K562 (cell line): ENCODE data around the gene SPIRE1. TPM values are rescaled to one million over a fixed set of nuclear protein-coding genes. Genes with fewer than 3 reads are reported as not detected.

ENCODE experiments used
- ATAC-seq: fragments of 200-7000 bp; cut with Tn5 transposase; 3 replicates; pipeline ENCODE4 v1.9.1; 2020; ENCODE audit warnings: moderate library complexity
- BruUV-seq: library from RNA; stranded (reverse); fragments of 400-500 nt; replicated peaks from 2 replicates; lab custom pipeline; 2021; lab: Mats Ljungman, UMichigan
- CTCF ChIA-PET: fragments of 300-600 bp; formaldehyde crosslinking; extraction: SDS; loops from one replicate; lab custom pipeline; 2021; ENCODE audit warnings: low intra/inter-chr PET ratio; lab: Yijun Ruan, JAX
- POLR2A ChIA-PET: fragments of 300-600, 350-650 bp; sonication (Branson Sonifier 250); formaldehyde crosslinking; extraction: SDS; loops from one replicate; lab custom pipeline; 2021; ENCODE audit warnings: antibody characterized with exemption, inconsistent platforms; lab: Yijun Ruan, JAX
- DNase-seq, 4 experiments: peaks; one replicate each; pipeline versions ENCODE4 v3.0.0 to v3.0.0-alpha.2; 2011 to 2018; ENCODE audit warnings: low spot score in 3 of 4, mixed read lengths in 3 of 4; ENCODE audit errors: extremely low read depth in 1 of 4
- FAIRE-seq: peaks from 2 replicates; lab custom pipeline; 2011; peaks lifted over from hg19 to GRCh38; lab: Jason Lieb, UNC
- H2AFZ ChIP-seq: 2 replicates; pipeline ENCODE4 v1.6.0; 2011; ENCODE audit warnings: low read depth, low read length, control low read depth, inconsistent platforms
- H3K27ac ChIP-seq: fragments of 200-600 bp; 3 replicates; pipeline ENCODE4 v1.8.0; 2011; ENCODE audit warnings: low read depth, mild to moderate bottlenecking, control low read depth, inconsistent platforms, low read length, moderate library complexity, mixed read lengths; ENCODE audit errors: extremely low read depth
- H3K27me3 ChIP-seq, 2 experiments: fragments of 300-600 bp in 1 of 2; 2 replicates in 1 of 2; 3 replicates in 1 of 2; pipeline versions ENCODE4 v1.6.0 to v1.8.0; 2011; ENCODE audit warnings: inconsistent platforms in 2 of 2, low read length in 2 of 2, mild to moderate bottlenecking in 1 of 2, mixed read lengths in 1 of 2, moderate library complexity in 1 of 2; ENCODE audit not compliant: control insufficient read depth in 2 of 2, insufficient read depth in 2 of 2
- H3K36me3 ChIP-seq: fragments of 300-600 bp; 3 replicates; pipeline ENCODE4 v1.8.0; 2011; ENCODE audit warnings: mild to moderate bottlenecking, low read length, inconsistent platforms; ENCODE audit not compliant: control insufficient read depth, insufficient read depth
- H3K4me1 ChIP-seq, 2 experiments: fragments of 200-600 bp in 1 of 2; replicated peaks in 1 of 2; 2 replicates in 1 of 2; 3 replicates in 1 of 2; pipeline versions ENCODE4 v1.5.1 to v1.8.0; 2011; ENCODE audit warnings: inconsistent platforms in 2 of 2, low read length in 2 of 2, mild to moderate bottlenecking in 1 of 2, mixed read lengths in 1 of 2, moderate library complexity in 1 of 2; ENCODE audit not compliant: control insufficient read depth in 2 of 2, insufficient read depth in 2 of 2
- H3K4me2 ChIP-seq: 2 replicates; pipeline ENCODE4 v1.6.1; 2011; ENCODE audit warnings: low read length, control low read depth, inconsistent platforms, mixed read lengths; ENCODE audit not compliant: insufficient read depth
- H3K4me3 ChIP-seq: fragments of 200-600 bp; sonication (generic), shearing (Covaris generic); 2 replicates; pipeline ENCODE4 v1.5.1; 2016; ENCODE audit warnings: control low read depth, inconsistent platforms
- H3K79me2 ChIP-seq: fragments of 200-600 bp; 3 replicates; pipeline ENCODE4 v1.8.0; 2011; ENCODE audit warnings: low read length, inconsistent platforms; ENCODE audit not compliant: control insufficient read depth, insufficient read depth
- H3K9ac ChIP-seq, 2 experiments: 2 replicates each; pipeline versions ENCODE4 v1.6.0 to v1.6.1; 2011; ENCODE audit warnings: low read depth in 2 of 2, low read length in 2 of 2, control low read depth in 1 of 2, inconsistent platforms in 1 of 2, mild to moderate bottlenecking in 1 of 2, mixed read lengths in 1 of 2; ENCODE audit not compliant: insufficient read depth in 1 of 2
- H3K9me1 ChIP-seq: one replicate; pipeline ENCODE4 v1.6.0; 2011; ENCODE audit warnings: inconsistent platforms, mild to moderate bottlenecking, low read length, moderate library complexity; ENCODE audit not compliant: control insufficient read depth, insufficient read depth
- H3K9me3 ChIP-seq: replicated peaks from 2 replicates; pipeline ENCODE4 v1.5.1; 2011; ENCODE audit warnings: low read depth, low read length, inconsistent platforms; ENCODE audit not compliant: control insufficient read depth, insufficient read depth
- H4K20me1 ChIP-seq: replicated peaks from 2 replicates; pipeline ENCODE4 v1.6.1; 2011; ENCODE audit warnings: low read length, inconsistent platforms, mixed read lengths; ENCODE audit not compliant: control insufficient read depth, insufficient read depth
- ARID3B ChIP-seq: fragments of 250-450 bp; sonication (Bioruptor Pico); IDR thresholded peaks from 2 replicates; pipeline ENCODE4 v1.4.0; 2020; ENCODE audit warnings: borderline replicate concordance
- BRF1 ChIP-seq: IDR thresholded peaks from 3 replicates; pipeline ENCODE4 v1.6.1; 2011; ENCODE audit warnings: borderline replicate concordance, mild to moderate bottlenecking; ENCODE audit not compliant: insufficient read length; ENCODE audit errors: extremely low read depth
- ETV6 ChIP-seq, 3 experiments: fragments of 150-350 bp in 1 of 3; sonication (generic) in 1 of 3; formaldehyde crosslinking in 1 of 3; IDR thresholded peaks; 2 replicates each; pipeline versions ENCODE4 v1.6.1 to v1.8.0; 2014 to 2022; ENCODE audit warnings: borderline replicate concordance in 2 of 3, low read depth in 2 of 3, antibody characterized with exemption in 1 of 3, low read length in 1 of 3, mild to moderate bottlenecking in 1 of 3, missing genetic modification reagents in 1 of 3
- LCOR ChIP-seq: sonication (generic); formaldehyde crosslinking; IDR thresholded peaks from 2 replicates; pipeline ENCODE4 v1.8.0; 2022; ENCODE audit warnings: mild to moderate bottlenecking, missing genetic modification reagents
- MEF2A ChIP-seq: IDR thresholded peaks from 2 replicates; pipeline ENCODE4 v1.6.1; 2011; ENCODE audit warnings: low read depth, mild to moderate bottlenecking, low read length, moderate library complexity; ENCODE audit not compliant: control insufficient read depth
- MTA2 ChIP-seq: fragments of 450-650 bp; IDR thresholded peaks from 2 replicates; pipeline ENCODE4 v1.6.1; 2016; ENCODE audit warnings: low read depth
- NR2C2 ChIP-seq, 2 experiments: fragments of 200-800 bp in 1 of 2; sonication (Bioruptor generic) in 1 of 2; sonication (generic) in 1 of 2; formaldehyde crosslinking in 1 of 2; IDR thresholded peaks; 2 replicates each; pipeline versions ENCODE4 v1.6.1 to v1.8.0; 2016 to 2022; ENCODE audit warnings: mild to moderate bottlenecking in 1 of 2, missing compliant biosample characterization in 1 of 2, missing genetic modification characterization in 1 of 2, missing genetic modification reagents in 1 of 2
- POLR2AphosphoS5 ChIP-seq: IDR thresholded peaks from 2 replicates; pipeline ENCODE4 v1.6.1; 2011; ENCODE audit warnings: mild to moderate bottlenecking, low read depth, low read length, moderate library complexity; ENCODE audit not compliant: control insufficient read depth, insufficient read depth
- PRPF4 ChIP-seq: fragments of 200-400 bp; formaldehyde crosslinking; IDR thresholded peaks from one replicate; pipeline ENCODE4 v1.6.1; 2017; ENCODE audit warnings: low read length, low read depth, mild to moderate bottlenecking; ENCODE audit not compliant: insufficient read depth, poor library complexity, severe bottlenecking
- STAG1 ChIP-seq: sonication (generic); formaldehyde crosslinking; IDR thresholded peaks from 2 replicates; pipeline ENCODE4 v1.5.0; 2020; ENCODE audit warnings: missing genetic modification reagents, borderline replicate concordance
- TBL1XR1 ChIP-seq, 2 experiments: IDR thresholded peaks; 2 replicates each; pipeline ENCODE4 v1.6.1; 2012; ENCODE audit warnings: improper control_type of control experiment in 2 of 2, low read length in 2 of 2, mild to moderate bottlenecking in 1 of 2
- XRCC4 ChIP-seq: IDR thresholded peaks from one replicate; pipeline ENCODE4 v1.6.1; 2011; ENCODE audit not compliant: insufficient read depth, insufficient read length; ENCODE audit errors: extremely low read depth
- WGBS: fragments of 100-300 bp; shearing (Covaris generic); methylation state at CpG from one replicate; pipeline ENCODE4 v1.1.6; 2016; ENCODE audit warnings: low coverage, mixed read lengths; ENCODE audit not compliant: insufficient coverage; ENCODE audit errors: missing lambda C conversion rate; 5-methylcytosine and 5-hydroxymethylcytosine counted together
- in situ Hi-C: fragments of 300-500 bp; cut with MboI; formaldehyde crosslinking; loops from 4 replicates; pipeline ENCODE4 v1.15.0; 2018; ENCODE audit warnings: inconsistent platforms, mixed read lengths
- intact Hi-C: fragments of 100-400 bp; cut with micrococcal nuclease; formaldehyde crosslinking; loops from 2 replicates; pipeline ENCODE4 v1.14.2; 2022
- polyA plus RNA-seq, 8 experiments: library from polyadenylated mRNA; depleted of rRNA in 4 of 8; stranded (reverse) in 5 of 8; unstranded in 3 of 8; fragments of >200 nt; fragmentation: Nextera tagmentation in 2 of 8; fragmentation: Illumina TruSeq in 1 of 8; extraction: Ambion mirVana in 2 of 8; extraction: Trizol in 1 of 8; gene quantifications; 2 replicates each; pipeline versions ENCODE4 v1.2.1 to v1.2.3, GENCODE V29; 2011 to 2014; ENCODE audit warnings: inconsistent platforms in 1 of 8, missing spikeins in 1 of 8
- total RNA-seq, 7 experiments: library from RNA; depleted of rRNA in 6 of 7; stranded (reverse); fragments of >200 nt in 6 of 7; fragmentation: Illumina TruSeq in 2 of 7; extraction: Trizol in 2 of 7; gene quantifications; 2 replicates each; pipeline versions ENCODE4 v1.2.1 to v1.2.3, GENCODE V29; 2011 to 2021; ENCODE audit warnings: low replicate concordance in 1 of 7
- TF ChIP-seq, protein P1 (sequence below), 2 experiments: fragments of 250-450 bp in 1 of 2; fragments of 450-650 bp in 1 of 2; sonication (Bioruptor Pico) in 1 of 2; IDR thresholded peaks; 2 replicates each; pipeline versions ENCODE4 v1.6.1 to v1.8.0; 2016 to 2021; ENCODE audit warnings: mild to moderate bottlenecking in 2 of 2, moderate library complexity in 2 of 2, missing compliant biosample characterization in 1 of 2, missing genetic modification characterization in 1 of 2
- TF ChIP-seq, protein P2 (sequence below): sonication (generic); formaldehyde crosslinking; IDR thresholded peaks from 2 replicates; pipeline ENCODE4 v1.8.0; 2022; ENCODE audit warnings: mild to moderate bottlenecking, missing genetic modification reagents

SPIRE1 gene
- total and polyA plus RNA-seq, 9 of the 15 experiments (the other 6 are each of a cell fraction or from before 2014, with no cell fraction given) = 2.9 to 14.0 (median 10.2) TPM

GRCh38 chr18:12564378-12564777 is 93.5 kb downstream of the SPIRE1 start:
- no peaks in the 10 kb centered on the region for H4K20me1 ChIP-seq
- H3K27me3 ChIP-seq = no peaks in the 10 kb centered on the region
- no peaks in the 10 kb centered on the region for H3K36me3 ChIP-seq
- H3K4me1 ChIP-seq = no peaks in the 10 kb centered on the region
- H3K79me2 ChIP-seq = no peaks in the 10 kb centered on the region
- in situ Hi-C loops = no loop called here
- H3K27ac ChIP-seq = no peak overlapping the region
- ChIA-PET POLR2A (interaction anchor here (0.6 kb wide), 1 partner anchor 157 kb away, joined by 3 read pairs; the partner anchor contains the start of gene PRELID3A), CTCF (no interaction called here)
- no peak for DNase-seq
- no peaks in the 10 kb centered on the region for H3K9me1 ChIP-seq
- no TSS peak for BruUV-seq
- no peak for ATAC-seq
- 28% methylated on average over 2 of the region's 2 CpGs for WGBS
- FAIRE-seq = no peak
- intact Hi-C loops = no loop called here
- H2AFZ ChIP-seq = no peak overlapping the region
- H3K4me2 ChIP-seq = no peak overlapping the region
- no peak overlapping the region for H3K4me3 ChIP-seq
- H3K9ac ChIP-seq = no peak overlapping the region
- H3K9me3 ChIP-seq = no peaks in the 10 kb centered on the region; the same call in 1 of the 2 replicates
- no peak for TF ChIP-seq MTA2
- no peak for TF ChIP-seq BRF1
- TF ChIP-seq, protein P1, sequence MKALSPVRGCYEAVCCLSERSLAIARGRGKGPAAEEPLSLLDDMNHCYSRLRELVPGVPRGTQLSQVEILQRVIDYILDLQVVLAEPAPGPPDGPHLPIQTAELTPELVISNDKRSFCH (CRISPR knock-in tag; IDR thresholded peaks at IDR 0.05) = no peak
- TF ChIP-seq, protein P1 (tag; IDR thresholded peaks at IDR 0.05) = no peak
- no peak for TF ChIP-seq XRCC4
- TF ChIP-seq PRPF4 = no peak
- TF ChIP-seq NR2C2 (CRISPR knock-in tag; IDR thresholded peaks at IDR 0.05) = no peak
- TF ChIP-seq NR2C2 (tag; IDR thresholded peaks at IDR 0.05) = no peak
- no peak for TF ChIP-seq ETV6 (IDR thresholded peaks at IDR 0.05; ENCODE audit: borderline replicate concordance in 1 of 2, low read depth in 2 of 2, low read length in 1 of 2)
- TF ChIP-seq ETV6 (CRISPR knock-in tag; IDR thresholded peaks at IDR 0.05; ENCODE audit: borderline replicate concordance) = no peak
- TF ChIP-seq TBL1XR1 (IDR thresholded peaks at IDR 0.05; ENCODE audit: low read length in 2 of 2) = no peak
- no peak for TF ChIP-seq LCOR (CRISPR knock-in tag)
- TF ChIP-seq ARID3B (CRISPR knock-in tag) = no peak
- TF ChIP-seq, protein P2, sequence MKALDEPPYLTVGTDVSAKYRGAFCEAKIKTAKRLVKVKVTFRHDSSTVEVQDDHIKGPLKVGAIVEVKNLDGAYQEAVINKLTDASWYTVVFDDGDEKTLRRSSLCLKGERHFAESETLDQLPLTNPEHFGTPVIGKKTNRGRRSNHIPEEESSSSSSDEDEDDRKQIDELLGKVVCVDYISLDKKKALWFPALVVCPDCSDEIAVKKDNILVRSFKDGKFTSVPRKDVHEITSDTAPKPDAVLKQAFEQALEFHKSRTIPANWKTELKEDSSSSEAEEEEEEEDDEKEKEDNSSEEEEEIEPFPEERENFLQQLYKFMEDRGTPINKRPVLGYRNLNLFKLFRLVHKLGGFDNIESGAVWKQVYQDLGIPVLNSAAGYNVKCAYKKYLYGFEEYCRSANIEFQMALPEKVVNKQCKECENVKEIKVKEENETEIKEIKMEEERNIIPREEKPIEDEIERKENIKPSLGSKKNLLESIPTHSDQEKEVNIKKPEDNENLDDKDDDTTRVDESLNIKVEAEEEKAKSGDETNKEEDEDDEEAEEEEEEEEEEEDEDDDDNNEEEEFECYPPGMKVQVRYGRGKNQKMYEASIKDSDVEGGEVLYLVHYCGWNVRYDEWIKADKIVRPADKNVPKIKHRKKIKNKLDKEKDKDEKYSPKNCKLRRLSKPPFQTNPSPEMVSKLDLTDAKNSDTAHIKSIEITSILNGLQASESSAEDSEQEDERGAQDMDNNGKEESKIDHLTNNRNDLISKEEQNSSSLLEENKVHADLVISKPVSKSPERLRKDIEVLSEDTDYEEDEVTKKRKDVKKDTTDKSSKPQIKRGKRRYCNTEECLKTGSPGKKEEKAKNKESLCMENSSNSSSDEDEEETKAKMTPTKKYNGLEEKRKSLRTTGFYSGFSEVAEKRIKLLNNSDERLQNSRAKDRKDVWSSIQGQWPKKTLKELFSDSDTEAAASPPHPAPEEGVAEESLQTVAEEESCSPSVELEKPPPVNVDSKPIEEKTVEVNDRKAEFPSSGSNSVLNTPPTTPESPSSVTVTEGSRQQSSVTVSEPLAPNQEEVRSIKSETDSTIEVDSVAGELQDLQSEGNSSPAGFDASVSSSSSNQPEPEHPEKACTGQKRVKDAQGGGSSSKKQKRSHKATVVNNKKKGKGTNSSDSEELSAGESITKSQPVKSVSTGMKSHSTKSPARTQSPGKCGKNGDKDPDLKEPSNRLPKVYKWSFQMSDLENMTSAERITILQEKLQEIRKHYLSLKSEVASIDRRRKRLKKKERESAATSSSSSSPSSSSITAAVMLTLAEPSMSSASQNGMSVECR = no peak
- no peak for TF ChIP-seq STAG1 (CRISPR knock-in tag)
- no peak for TF ChIP-seq POLR2AphosphoS5
- no peak for TF ChIP-seq MEF2A
